HG03432 (cell line): ENCODE measurements around the gene FBXL13.
"Not testable (repeated sequence)": the region's sequence is repeated elsewhere in the genome, so short reads cannot be mapped to it uniquely, and the experiment has no call there.

Experiments used
- ATAC-seq: cut with Tn5 transposase; IDR thresholded peaks from one replicate; pipeline ENCODE4 v1.9.1; 2021; ENCODE audit warnings: mild to moderate bottlenecking, moderate library complexity; ENCODE audit not compliant: unreplicated experiment

Gene FBXL13

DNA sequence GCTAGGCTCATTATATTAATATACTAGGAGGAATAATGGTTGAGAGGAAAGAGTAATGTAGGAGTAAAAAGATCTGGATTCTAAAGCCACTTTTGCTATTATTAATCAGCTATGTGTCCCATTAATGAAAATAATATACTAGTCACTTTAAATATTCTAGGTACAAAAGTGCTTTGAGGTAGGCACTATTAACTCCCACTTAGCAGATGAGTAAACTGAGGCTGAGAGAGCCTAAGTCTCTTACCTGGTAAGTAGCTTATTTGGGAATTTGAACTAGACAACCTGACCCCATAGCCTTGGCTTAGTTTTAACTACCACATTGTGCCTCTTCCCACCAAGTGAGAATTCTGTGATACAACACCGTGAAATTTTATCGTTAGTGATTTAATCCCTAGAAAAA lies 6.3 kb upstream of the FBXL13 start:
- ATAC-seq: no peak

DNA sequence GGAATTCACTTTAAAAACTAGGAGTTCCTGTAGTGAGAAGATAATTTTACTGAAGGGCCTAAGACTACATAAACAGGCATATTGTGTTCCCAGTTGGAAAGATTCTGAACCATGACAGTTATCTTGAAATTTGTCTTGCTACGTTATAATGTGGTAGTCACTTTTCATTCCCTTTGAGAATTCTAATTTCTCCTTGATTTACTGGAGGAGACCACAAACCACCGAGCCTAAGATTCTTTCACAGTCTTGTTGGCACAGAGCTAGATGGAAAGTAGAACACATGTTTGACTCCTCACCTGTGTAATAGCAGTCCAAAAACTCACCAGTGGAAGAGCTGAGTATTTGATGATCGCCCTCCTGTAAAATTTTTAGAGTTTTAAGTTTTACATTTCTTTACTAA lies 5.2 kb upstream of the FBXL13 start:
- no peak for ATAC-seq

GRCh38 chr7:103078226-103078625 lies 3.6 kb upstream of the FBXL13 start:
- ATAC-seq: not testable (repeated sequence)

DNA sequence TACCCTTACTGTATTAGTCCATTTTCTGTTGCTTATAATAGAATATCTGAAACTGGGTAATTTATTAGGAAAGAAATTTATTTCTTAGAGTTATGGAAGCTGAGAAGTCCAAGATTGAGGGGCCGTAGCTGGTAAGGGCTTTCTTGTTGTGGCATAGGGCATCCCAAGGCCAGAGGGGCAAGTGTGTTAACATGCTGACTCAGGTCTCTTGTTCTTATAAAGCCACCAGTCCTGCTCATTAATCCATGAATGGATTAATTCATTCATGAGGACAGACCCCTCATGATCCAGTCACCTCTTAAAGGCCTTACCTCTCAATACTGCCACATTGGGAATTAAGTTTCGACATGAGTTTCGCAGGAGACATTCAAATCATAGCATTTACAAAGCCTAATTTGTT lies 2.7 kb upstream of the FBXL13 start:
- no peak for ATAC-seq

GRCh38 chr7:103076764-103077163 lies 2.2 kb upstream of the FBXL13 start:
- no peak for ATAC-seq

DNA sequence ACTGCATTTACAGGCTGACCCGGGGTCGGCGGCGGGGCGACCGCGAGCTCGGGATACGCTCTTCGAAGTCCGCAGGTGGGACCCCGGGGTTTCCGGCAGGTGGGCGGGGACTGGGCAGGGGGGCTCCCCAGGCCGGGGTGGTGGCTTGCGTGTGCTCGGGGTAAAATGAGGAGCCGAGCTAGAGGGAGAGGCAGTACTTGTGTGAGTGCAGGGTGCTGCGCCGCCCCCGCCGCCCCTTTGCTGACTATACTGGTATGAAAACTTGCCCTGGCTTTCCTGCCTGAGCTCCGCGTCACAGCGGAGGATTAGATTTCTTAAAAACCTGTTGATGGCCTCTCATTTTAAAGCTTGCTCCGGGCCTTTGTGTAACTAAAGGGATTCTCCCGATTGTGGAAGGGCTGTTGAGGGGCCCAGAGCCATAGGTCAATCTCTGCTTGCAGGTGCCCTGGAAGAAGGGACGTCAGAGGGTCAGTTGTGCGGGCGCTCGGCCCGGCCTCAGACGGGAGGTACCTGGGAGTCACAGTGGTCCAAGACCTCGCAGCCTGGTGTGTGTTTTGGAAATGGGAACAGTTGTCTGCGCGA lies 832 bp upstream of the FBXL13 start:
- peak; percentile 59 for ATAC-seq

DNA sequence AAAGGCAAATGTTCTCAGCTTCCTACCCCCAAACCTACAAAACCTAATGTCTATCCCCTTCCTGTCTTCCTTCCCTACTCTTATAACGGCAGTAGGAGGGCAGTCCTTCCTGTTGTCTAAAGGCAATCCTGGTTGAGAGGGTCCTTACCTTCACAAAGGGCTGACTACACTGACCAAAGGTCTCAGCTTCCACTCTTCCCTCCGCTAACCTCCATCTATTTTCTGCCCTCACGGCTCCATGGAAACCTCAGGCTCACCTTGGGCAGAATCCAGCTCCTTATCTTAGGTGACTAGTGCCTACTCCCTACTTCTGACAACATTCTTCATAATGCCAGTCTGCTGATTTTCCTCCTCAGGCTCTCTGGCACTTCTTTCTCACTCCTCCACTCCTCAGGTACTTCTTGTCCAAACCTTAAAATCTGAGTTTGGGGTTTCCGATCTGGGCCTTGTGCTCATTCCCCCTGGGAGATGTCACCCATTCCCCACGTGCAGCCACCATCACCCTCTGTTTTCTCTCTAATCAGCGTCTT lies 542 bp downstream of the FBXL13 start:
- ATAC-seq: no peak

GRCh38 chr7:103071000-103071399 lies 3.6 kb downstream of the FBXL13 start:
- ATAC-seq: no peak

DNA sequence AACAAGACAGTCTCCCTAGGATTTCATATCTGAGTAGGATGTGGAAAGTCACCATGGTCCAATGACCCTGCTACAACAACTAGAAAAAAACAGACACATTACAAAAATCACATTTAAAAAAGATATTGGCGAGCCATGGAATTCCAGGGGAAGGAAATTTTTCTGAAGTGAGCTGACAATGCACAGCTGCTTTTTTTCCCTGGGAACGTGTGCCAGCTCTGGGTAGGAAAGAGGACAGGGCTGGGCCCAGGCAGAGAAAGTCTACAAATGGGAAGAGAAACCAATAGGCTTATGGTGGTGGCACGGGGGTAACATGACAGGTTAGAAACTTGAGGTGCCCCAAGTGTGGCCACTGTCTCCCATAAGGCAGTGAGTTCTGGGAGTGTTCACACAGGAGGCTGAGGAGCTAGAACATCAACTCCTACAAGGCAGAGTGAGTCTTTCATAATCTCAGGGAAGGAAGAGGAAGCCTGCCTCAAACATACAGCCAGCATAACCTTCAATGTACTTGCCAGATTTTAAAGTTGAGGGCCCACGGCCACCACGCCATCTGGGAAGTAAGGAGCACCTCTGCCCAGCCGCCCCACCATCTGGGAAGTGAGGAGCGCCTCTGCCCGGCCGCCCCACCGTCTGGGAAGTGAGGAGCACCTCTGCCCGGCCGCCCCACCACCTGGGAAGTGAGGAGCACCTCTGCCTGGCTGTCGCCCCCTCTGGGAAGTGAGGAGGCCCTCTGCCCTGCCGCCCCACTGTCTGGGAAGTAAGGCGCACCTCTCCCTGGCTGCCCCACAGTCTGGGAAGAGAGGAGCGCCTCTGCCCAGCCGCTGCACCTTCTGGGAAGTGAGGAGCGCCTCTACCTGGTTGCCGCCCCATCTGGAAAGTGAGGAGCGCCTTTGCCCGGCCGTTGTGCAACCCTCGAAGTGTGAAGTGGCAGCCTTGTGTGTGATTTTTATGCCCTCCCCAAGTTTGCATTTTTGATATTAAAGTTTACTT lies 5.9 kb downstream of the FBXL13 start:
- ATAC-seq: no peak

- peak; percentile 73 for ATAC-seq
Measured at GRCh38 chr7:103065667-103066066, 8.9 kb downstream of the FBXL13 start.

DNA sequence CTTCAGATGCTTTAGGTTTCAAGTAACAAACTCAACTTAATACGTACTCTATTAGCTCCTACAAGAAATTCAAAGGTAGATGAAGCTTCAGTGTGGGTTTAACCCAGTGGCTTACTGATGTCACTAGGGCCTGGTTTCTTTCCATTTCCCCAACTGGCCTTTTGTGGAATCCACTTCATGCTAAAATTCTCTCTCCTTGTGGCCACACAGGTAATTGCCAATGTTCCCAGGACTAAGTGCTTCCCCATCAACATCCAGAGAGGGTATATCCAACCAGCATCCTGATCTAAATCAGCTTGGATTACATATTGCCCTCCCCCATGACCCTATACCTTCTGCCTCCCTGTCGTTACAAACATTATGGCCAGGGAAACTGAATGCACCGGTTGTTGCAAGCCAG lies 10.7 kb downstream of the FBXL13 start:
- ATAC-seq: no peak

DNA sequence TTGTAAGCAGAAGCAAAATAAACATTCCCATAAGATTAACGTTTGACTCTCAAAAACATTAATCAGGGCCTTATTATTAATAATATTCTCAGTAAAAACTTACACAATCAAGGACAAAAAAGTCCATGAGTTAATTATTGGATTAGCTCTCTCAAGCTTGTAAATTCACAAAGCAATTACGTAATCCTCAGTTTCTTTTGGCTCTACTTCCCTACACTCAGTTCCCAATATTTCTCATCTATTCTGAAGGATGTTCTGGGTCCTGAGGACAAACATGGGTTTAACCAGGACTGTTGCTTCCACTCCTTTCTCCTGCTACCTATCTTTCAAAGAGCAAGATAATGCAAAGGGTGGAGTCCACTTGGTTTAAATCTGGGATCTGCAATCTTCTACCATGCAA lies 15.1 kb downstream of the FBXL13 start:
- ATAC-seq: no peak

DNA sequence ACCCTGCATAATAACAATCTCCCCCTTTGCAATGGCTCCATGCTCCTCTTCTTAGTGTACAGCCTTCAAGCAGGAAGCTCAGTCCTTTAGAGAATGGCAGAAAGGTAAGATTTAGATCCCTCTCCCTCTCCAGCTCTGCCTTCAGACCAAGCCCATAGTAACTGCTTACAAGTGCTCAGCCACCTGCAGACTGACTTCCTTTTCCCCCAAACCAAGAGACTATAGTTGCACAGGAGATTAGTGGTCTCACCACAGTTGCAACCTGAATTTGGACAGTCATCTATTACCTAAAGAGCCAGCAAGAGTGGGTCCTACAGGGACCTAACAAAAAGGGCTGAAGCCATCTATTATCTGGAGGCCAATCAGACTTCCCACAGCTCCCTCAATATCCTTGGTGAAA lies 16.5 kb downstream of the FBXL13 start:
- ATAC-seq: no peak

DNA sequence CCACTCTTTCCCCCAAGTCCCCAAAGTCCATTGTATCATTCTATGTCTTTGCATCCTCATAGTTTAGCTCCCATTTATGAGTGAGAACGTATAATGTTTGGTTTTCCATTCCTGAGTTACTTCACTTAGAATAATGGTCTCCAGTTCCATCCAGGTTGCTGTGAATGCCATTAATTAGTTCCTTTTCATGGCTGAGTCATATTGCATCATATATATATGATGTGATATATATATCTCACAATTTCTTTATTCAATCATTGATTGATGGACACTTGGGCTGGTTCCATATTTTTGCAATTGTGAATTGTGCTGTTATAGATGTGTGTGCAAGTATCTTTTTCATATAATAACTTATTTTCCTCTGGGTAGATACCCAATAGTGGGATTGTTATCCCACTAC lies 18.6 kb downstream of the FBXL13 start:
- not testable (repeated sequence) for ATAC-seq

GRCh38 chr7:103051519-103051918 lies 23.1 kb downstream of the FBXL13 start:
- no peak for ATAC-seq

GRCh38 chr7:103048833-103049232 lies 25.8 kb downstream of the FBXL13 start:
- ATAC-seq: no peak

DNA sequence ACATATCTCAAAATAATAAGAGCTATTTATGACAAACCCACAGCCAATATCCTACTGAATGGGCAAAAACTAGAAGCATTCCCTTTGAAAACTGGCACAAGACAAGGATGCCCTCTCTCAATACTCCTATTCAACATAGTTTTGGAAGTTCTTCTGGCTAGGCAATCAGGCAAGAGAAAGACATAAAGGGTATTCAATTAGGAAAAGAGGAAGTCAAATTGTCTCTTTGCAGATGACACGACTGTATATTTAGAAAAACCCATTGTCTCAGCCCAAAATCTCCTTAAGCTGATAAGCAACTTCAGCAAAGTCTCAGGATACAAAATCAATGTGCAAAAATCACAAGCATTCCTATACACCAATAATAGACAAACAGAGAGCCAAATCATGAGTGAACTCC lies 32.8 kb downstream of the FBXL13 start:
- ATAC-seq: not testable (repeated sequence)

GRCh38 chr7:103037823-103038739 lies 36.5 kb downstream of the FBXL13 start:
- ATAC-seq: not testable (repeated sequence)

DNA sequence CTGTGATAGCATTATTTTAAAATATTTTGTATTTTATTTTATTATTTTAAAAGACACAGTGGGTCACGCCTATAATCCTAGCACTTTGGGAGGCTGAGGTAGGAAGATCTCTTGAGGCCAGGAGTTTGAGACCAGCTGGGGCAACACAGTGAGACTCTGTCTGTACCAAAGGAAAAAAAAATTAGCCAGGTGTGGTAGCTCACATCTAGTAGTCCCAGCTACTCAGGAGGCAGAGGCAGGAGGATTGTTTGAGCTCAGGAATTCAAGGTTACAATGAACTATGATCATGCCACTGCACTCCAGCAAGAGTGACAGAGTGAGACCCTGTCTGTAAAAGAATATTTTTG lies 37.1 kb downstream of the FBXL13 start:
- ATAC-seq: no peak

DNA sequence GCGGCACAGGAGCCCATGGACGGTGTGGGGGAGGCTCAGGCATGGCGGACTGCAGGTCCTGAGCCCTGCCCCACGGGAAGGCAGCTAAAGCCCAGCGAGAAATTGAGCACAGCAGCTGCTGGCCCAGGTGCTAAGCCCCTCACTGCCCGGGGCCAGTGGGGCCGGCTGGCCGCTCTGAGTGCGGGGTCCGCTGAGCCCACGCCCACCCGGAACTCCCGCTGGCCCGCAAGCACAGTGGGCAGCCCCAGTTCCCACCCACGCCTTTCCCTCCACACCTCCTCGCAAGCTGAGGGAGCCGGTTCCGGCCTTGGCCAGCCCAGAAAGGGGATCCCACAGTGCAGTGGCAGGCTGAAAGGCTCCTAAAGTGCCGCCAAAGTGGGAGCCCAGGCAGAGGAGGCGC lies 40.3 kb downstream of the FBXL13 start:
- not testable (repeated sequence) for ATAC-seq

GRCh38 chr7:103031781-103032180 lies 42.8 kb downstream of the FBXL13 start:
- no peak for ATAC-seq
